Activated naive CD4-positive, alpha-beta T cell (primary cell): ENCODE results near the gene SLC8A1.

Source experiments
- DNase-seq, 4 experiments: peaks; one replicate each; lab custom pipeline; 2025; lab: John Stamatoyannopoulos, UW

Gene SLC8A1

GRCh38 chr2:40420478-40420877 lies 31.4 kb downstream of the SLC8A1 start:
- DNase-seq = no peak

GRCh38 chr2:40419364-40419762 lies 32.5 kb downstream of the SLC8A1 start:
- DNase-seq = no peak

GRCh38 chr2:40418614-40419363 lies 33.1 kb downstream of the SLC8A1 start:
- DNase-seq = no peak

DNA sequence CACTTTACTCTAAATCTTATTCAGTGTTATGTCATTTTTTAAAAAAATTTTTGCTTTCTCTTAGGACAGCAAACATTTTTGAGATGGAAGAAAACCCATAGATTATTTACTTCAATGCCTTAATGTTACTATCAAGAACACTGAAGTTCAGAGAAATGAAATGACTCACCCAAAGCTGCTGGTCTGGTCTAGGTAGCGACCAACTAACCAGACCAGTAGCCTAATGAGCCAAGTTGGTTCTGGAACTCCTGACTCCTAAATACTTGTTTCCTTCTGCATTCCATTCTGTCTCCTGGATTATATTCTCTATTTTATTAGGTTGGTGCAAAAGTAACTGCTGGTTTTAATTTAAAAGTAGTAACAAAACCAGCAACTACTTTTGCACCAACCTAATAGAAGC lies 35.4 kb downstream of the SLC8A1 start:
- DNase-seq = no peak

DNA sequence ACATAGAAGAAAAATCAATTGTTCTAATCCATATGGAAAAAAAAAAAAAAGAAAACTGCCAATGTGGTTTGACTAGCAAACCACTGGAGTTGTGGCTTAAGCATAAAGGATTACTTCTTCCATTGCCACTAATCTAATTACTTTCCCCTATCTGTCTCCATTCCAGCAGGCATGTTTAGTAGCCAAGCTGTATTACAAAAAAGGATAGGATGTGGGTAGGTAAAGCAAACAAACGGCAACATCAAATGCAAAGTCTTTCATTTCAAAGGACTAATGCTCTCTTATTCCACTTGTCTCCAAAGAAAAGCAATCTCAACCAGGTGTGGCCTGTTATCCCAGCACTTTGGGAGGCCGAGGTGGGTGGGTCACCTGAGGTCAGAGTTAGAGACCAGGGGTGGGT lies 36.5 kb downstream of the SLC8A1 start:
- no peak for DNase-seq

DNA sequence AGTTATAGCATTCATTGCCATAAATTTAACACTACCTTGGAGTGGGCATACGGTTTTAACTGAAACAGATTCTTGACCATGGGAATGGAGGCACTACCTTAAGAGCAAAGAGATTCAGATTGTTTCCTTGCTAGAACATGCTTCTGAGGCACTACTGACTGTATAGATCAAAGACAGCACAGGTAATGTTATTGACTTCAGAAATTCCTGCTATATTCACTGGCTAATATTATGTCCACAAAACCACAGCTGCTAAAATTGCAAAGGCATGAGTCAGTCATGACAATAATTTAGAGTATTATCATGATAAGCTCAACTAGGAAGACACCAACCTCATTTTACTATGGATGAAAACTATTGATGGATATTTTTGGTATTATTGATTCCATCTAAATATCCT lies 39.4 kb downstream of the SLC8A1 start:
- no peak for DNase-seq

GRCh38 chr2:40410695-40411094 lies 41.2 kb downstream of the SLC8A1 start:
- DNase-seq = no peak

GRCh38 chr2:40409734-40410133 lies 42.2 kb downstream of the SLC8A1 start:
- no peak for DNase-seq

DNA sequence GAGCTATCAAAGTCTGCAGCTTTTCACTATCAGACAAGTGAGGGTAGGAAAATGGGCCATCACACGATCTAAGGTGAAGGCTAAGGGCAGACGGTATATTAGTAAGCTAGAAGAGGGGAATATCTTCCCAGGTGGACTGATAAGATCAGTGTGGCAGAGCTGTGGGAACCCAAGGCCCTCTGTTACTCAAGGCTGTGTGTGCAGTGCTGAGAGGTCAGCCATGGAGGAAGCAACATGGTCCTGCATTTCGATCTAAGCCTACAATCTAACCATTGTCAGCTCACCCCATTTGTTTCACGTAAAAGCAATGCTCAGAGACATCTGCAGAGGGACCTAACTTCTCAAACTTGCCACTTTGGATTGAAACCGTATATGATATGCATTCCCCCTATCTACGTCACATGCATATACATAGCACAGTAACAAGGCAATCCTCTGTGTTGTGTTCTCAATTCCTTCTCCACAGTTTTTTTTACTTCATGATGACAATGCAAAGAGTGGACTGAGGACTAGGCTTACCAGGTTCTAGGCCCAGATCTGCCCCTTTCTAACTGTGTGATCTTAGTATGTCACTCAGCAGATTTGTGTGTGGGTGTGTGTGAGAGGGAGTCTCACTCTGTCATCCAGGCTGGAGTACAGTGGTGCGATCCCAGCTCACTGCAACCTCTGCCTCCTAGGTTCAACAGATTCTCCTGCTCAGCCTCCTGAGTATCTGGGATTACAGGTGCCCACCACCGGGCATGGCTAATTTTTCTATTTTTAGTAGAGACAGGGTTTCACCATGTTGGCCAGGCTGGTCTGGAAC lies 45.2 kb downstream of the SLC8A1 start:
- no peak for DNase-seq

GRCh38 chr2:40405465-40405864 lies 46.4 kb downstream of the SLC8A1 start:
- no peak for DNase-seq

- no peak for DNase-seq
These were observed 47.4 kb downstream of the SLC8A1 start for GRCh38 chr2:40404517-40404916.

- DNase-seq = no peak
These were observed 48.6 kb downstream of the SLC8A1 start for GRCh38 chr2:40403233-40403836.

GRCh38 chr2:40401896-40402295 lies 50.0 kb downstream of the SLC8A1 start:
- no peak for DNase-seq

- no peak for DNase-seq
These were observed 51.4 kb downstream of the SLC8A1 start for GRCh38 chr2:40400336-40400953.

DNA sequence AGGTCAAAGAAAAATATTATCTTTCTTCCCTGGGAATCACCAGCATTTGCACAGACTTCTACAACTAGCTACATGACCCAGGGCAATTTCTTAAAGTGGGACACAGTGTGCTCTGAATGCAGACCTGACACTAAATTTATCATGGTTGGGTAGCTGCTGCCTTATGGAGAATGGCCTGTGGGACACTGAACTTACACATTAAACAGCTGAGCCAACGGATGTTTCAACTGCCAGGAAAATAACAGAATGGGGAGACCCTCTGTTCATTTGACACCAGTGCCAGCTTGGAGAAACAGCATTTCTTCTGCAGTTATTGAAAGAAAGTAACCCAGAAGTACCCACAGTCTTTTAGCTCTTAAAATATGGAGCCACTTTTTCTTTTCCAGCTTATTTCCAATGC lies 54.1 kb downstream of the SLC8A1 start:
- no peak for DNase-seq

DNA sequence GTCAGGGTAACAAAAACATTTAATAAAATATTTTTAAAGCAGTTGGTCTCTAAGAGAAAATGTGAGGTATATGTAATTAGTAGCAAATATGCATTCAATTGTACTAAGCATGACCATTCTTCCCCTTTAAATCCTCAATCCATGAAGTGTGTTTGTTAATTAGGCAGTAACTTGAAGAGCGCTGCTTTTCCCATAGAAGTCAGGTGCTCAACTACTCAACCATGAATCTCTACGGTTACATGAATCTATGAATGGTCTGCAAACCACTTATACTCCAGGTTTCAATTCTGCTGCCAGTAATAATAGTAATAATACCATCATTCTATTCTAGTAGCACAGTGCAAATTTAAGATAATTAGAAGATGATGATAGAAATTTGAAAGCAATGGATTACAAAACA lies 55.8 kb downstream of the SLC8A1 start:
- no peak for DNase-seq

GRCh38 chr2:40395169-40396073 lies 56.5 kb downstream of the SLC8A1 start:
- DNase-seq = no peak

GRCh38 chr2:40394597-40394996 lies 57.3 kb downstream of the SLC8A1 start:
- no peak for DNase-seq

DNA sequence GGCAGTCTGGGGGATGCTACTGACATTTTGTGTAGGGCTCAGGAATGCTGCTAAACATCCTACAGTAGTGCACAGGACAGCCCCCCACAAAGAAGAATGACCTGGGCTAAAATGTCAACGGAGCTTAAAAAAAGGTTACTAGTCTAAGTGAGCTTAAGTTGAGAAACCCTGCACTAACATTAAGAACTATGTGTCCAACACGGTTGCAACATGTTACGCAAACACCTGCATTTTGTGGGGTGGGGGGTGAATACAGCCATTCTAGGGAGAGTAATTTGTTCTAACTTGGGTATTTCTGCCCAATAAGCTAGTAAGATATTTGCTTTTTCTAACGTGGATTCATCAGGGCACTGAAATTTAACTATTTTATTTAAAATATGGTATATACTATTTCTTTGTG lies 57.9 kb downstream of the SLC8A1 start:
- no peak for DNase-seq

DNA sequence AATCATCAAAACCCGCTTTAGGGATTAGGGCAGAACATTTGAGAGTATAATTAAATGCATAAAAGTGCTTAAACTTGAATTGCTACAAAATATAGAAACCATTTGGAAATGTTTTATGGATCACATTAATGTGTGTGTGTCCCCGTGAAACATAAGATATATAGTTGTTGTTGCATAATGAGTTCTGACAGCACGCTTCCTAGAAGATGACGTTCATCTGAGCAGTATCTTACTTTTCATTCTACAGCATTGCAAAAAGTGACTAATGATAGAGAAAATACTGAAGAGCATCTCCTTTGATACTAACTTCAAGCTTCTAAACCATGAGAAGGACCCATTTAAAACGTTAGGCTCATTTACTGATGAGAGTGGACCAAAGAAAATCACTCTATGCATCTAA lies 63.7 kb downstream of the SLC8A1 start:
- DNase-seq = no peak

DNA sequence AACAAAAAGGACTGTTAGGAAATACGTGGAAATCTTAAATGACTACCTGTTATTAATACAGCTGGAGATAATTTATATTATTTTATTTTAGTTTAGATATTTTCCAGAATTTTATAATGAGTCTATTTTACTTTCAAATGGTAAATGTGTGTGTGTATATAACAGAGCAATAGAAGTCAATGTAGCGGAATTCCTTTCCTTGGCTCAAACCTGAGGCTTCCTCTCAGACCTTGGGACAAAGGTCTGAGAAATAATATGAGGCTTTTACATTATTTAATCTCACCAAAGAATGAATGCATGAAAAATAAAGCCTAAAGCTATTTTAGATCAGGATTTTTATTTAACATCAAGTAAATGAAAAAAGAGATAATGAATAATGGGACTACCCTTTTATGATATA lies 65.7 kb downstream of the SLC8A1 start:
- no peak for DNase-seq

GRCh38 chr2:40384714-40385113 lies 67.2 kb downstream of the SLC8A1 start:
- DNase-seq = no peak
